ENCODE results near the gene NHLRC4.

NHLRC4 gene

GRCh38 chr16:559021-559380 lies 7.8 kb upstream of the NHLRC4 start:
- peaks cover 6% of the 10 kb centered on the region for H3K27me3 ChIP-seq (ENCODE audit: control insufficient read depth, low read length)
- H3K27ac ChIP-seq (ENCODE audit: low read depth, low read length) = no peak overlapping the region
- H3K9me3 ChIP-seq (ENCODE audit: control insufficient read depth, insufficient read depth, low read length) = no peaks in the 10 kb centered on the region
- no peaks in the 10 kb centered on the region for H3K79me2 ChIP-seq (ENCODE audit: control insufficient read depth, low read length)
- no peak for TF ChIP-seq EZH2phosphoT487 (IDR thresholded peaks at IDR 0.05; ENCODE audit: borderline replicate concordance, low read length)
- TF ChIP-seq, protein P1, sequence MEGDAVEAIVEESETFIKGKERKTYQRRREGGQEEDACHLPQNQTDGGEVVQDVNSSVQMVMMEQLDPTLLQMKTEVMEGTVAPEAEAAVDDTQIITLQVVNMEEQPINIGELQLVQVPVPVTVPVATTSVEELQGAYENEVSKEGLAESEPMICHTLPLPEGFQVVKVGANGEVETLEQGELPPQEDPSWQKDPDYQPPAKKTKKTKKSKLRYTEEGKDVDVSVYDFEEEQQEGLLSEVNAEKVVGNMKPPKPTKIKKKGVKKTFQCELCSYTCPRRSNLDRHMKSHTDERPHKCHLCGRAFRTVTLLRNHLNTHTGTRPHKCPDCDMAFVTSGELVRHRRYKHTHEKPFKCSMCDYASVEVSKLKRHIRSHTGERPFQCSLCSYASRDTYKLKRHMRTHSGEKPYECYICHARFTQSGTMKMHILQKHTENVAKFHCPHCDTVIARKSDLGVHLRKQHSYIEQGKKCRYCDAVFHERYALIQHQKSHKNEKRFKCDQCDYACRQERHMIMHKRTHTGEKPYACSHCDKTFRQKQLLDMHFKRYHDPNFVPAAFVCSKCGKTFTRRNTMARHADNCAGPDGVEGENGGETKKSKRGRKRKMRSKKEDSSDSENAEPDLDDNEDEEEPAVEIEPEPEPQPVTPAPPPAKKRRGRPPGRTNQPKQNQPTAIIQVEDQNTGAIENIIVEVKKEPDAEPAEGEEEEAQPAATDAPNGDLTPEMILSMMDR (IDR thresholded peaks at IDR 0.05; ENCODE audit: low read depth, low read length, poor library complexity, severe bottlenecking) = no peak
- H4K20me1 ChIP-seq (ENCODE audit: control insufficient read depth, insufficient read depth, low read depth, low read length) = no peaks in the 10 kb centered on the region; the same call in 1 of the 2 replicates
- no peaks in the 10 kb centered on the region for H3K9me2 ChIP-seq (replicated peaks; ENCODE audit: control insufficient read depth, low read length)
- no peak overlapping the region for H3K4me3 ChIP-seq (ENCODE audit: low read length)
- no peaks in the 10 kb centered on the region for H3F3A ChIP-seq (ENCODE audit: control insufficient read depth, insufficient read depth)
- H3K36me3 ChIP-seq (ENCODE audit: control insufficient read depth, low read length) = no peaks in the 10 kb centered on the region
- peaks cover 8% of the 10 kb centered on the region for H3K4me1 ChIP-seq (ENCODE audit: control insufficient read depth, low read length)
- no peak overlapping the region for H3K4me2 ChIP-seq (ENCODE audit: low read length)

- Histone ChIP-seq H3K4me1 (ENCODE audit: control insufficient read depth, low read length) (peaks cover 8% of the 10 kb centered on the region), H3K4me2 (ENCODE audit: low read length) (no peak overlapping the region), H3F3A (ENCODE audit: control insufficient read depth, insufficient read depth) (no peaks in the 10 kb centered on the region), H3K9me3 (ENCODE audit: control insufficient read depth, insufficient read depth, low read length) (no peaks in the 10 kb centered on the region), H4K20me1 (ENCODE audit: control insufficient read depth, insufficient read depth, low read depth, low read length) (no peaks in the 10 kb centered on the region; the same call in 1 of the 2 replicates), H3K4me3 (ENCODE audit: low read length) (no peak overlapping the region), H3K27ac (ENCODE audit: low read depth, low read length) (no peak overlapping the region), H3K36me3 (ENCODE audit: control insufficient read depth, low read length) (no peaks in the 10 kb centered on the region), H3K79me2 (ENCODE audit: control insufficient read depth, low read length) (no peaks in the 10 kb centered on the region), H3K27me3 (ENCODE audit: control insufficient read depth, low read length) (peaks cover 6% of the 10 kb centered on the region), H3K9me2 (replicated peaks; ENCODE audit: control insufficient read depth, low read length) (no peaks in the 10 kb centered on the region)
- TF ChIP-seq EZH2phosphoT487 (IDR thresholded peaks at IDR 0.05; ENCODE audit: borderline replicate concordance, low read length) = no peak
- TF ChIP-seq, protein P1 (IDR thresholded peaks at IDR 0.05; ENCODE audit: low read depth, low read length, poor library complexity, severe bottlenecking) = no peak
Measured at GRCh38 chr16:559411-560203, 7.2 kb upstream of the NHLRC4 start.

- Histone ChIP-seq H3K27me3 (ENCODE audit: control insufficient read depth, low read length) (peaks cover 6% of the 10 kb centered on the region), H3K27ac (ENCODE audit: low read depth, low read length) (no peak within 1 kb of the TSS), H3K9me3 (ENCODE audit: control insufficient read depth, insufficient read depth, low read length) (no peaks in the 10 kb centered on the region), H4K20me1 (ENCODE audit: control insufficient read depth, insufficient read depth, low read depth, low read length) (no peaks in the 10 kb centered on the region), H3K4me2 (ENCODE audit: low read length) (no peak within 1 kb of the TSS), H3K4me3 (ENCODE audit: low read length) (no peak within 1 kb of the TSS), H3K36me3 (ENCODE audit: control insufficient read depth, low read length) (no peaks in the 10 kb centered on the region), H3K9me2 (replicated peaks; ENCODE audit: control insufficient read depth, low read length) (no peaks in the 10 kb centered on the region), H3K4me1 (ENCODE audit: control insufficient read depth, low read length) (peaks cover 8% of the 10 kb centered on the region), H3K79me2 (ENCODE audit: control insufficient read depth, low read length) (no peaks in the 10 kb centered on the region), H3F3A (ENCODE audit: control insufficient read depth, insufficient read depth) (no peaks in the 10 kb centered on the region)
- no peak for TF ChIP-seq EZH2phosphoT487 (IDR thresholded peaks at IDR 0.05; ENCODE audit: borderline replicate concordance, low read length)
- TF ChIP-seq, protein P1 (IDR thresholded peaks at IDR 0.05; ENCODE audit: low read depth, low read length, poor library complexity, severe bottlenecking) = no peak
Measured at GRCh38 chr16:560204-560700, 6.6 kb upstream of the NHLRC4 start, which contains the start of gene PRR35. PRR35 (plus strand) TSS chr16:560394; CDS start chr16:563295, 2,901 bp downstream.
